A673 (cell line): ENCODE data around the gene KAT5. TPM values are rescaled to one million over a fixed set of nuclear protein-coding genes. Genes with fewer than 3 reads are reported as not detected.

ENCODE experiments used
- BruUV-seq: library from RNA; stranded (reverse); fragments of 400-500 nt; replicated peaks from 2 replicates; lab custom pipeline; 2021; lab: Mats Ljungman, UMichigan
- CTCF ChIA-PET: fragments of 300-600 bp; sonication (Branson Sonifier 250); formaldehyde crosslinking; loops from one replicate; lab custom pipeline; 2022; ENCODE audit warnings: antibody characterized with exemption; lab: Charles Lee
- POLR2A ChIA-PET: fragments of 300-600 bp; sonication (Branson Sonifier 250); formaldehyde crosslinking; loops from one replicate; lab custom pipeline; 2022; ENCODE audit warnings: antibody characterized with exemption; ENCODE audit not compliant: low non-redundant PET; lab: Charles Lee
- DNase-seq: peaks from one replicate; pipeline ENCODE4 v3.0.0-alpha.2; 2015; ENCODE audit warnings: low spot score
- H3K27ac ChIP-seq: fragments of 200-600 bp; sonication (generic); 2 replicates; pipeline ENCODE4 v1.5.1; 2016; ENCODE audit warnings: mixed run types, low read depth, mild to moderate bottlenecking, mixed read lengths, antibody characterized with exemption, low read length; ENCODE audit not compliant: poor library complexity, severe bottlenecking
- H3K27me3 ChIP-seq: fragments of 200-600 bp; sonication (generic); replicated peaks from 2 replicates; pipeline ENCODE4 v1.6.1; 2017; ENCODE audit warnings: mixed run types, low read depth, mild to moderate bottlenecking, mixed read lengths, antibody characterized with exemption, low read length; ENCODE audit not compliant: insufficient read depth, poor library complexity
- H3K36me3 ChIP-seq: fragments of 200-600 bp; sonication (generic); 2 replicates; pipeline ENCODE4 v1.6.1; 2016; ENCODE audit warnings: mixed run types, mild to moderate bottlenecking, mixed read lengths, antibody characterized with exemption, low read length; ENCODE audit not compliant: insufficient read depth, poor library complexity, severe bottlenecking
- H3K4me1 ChIP-seq: fragments of 200-600 bp; sonication (generic); 2 replicates; pipeline ENCODE4 v1.6.1; 2017; ENCODE audit warnings: mixed run types, mild to moderate bottlenecking, mixed read lengths, antibody characterized with exemption, low read length; ENCODE audit not compliant: insufficient read depth, poor library complexity, severe bottlenecking
- H3K4me3 ChIP-seq: fragments of 200-600 bp; sonication (generic); 2 replicates; pipeline ENCODE4 v1.5.1; 2016; ENCODE audit warnings: low read depth, mixed run types, mild to moderate bottlenecking, mixed read lengths, low read length; ENCODE audit not compliant: poor library complexity, severe bottlenecking
- H3K9me3 ChIP-seq: fragments of 200-600 bp; sonication (generic); 2 replicates; pipeline ENCODE4 v1.6.1; 2016; ENCODE audit warnings: mixed run types, low read depth, mild to moderate bottlenecking, mixed read lengths, antibody characterized with exemption, low read length; ENCODE audit not compliant: poor library complexity, severe bottlenecking
- EZH2 ChIP-seq: fragments of 200-600 bp; sonication (generic); IDR thresholded peaks from 2 replicates; pipeline ENCODE4 v1.6.1; 2017; ENCODE audit warnings: borderline replicate concordance, low read depth, mild to moderate bottlenecking, mixed read lengths, antibody characterized with exemption, low read length; ENCODE audit not compliant: poor library complexity, severe bottlenecking
- intact Hi-C: fragments of 100-400 bp; cut with micrococcal nuclease; formaldehyde crosslinking; loops from one replicate; pipeline ENCODE4 v1.10.0; 2022; ENCODE audit not compliant: unreplicated experiment
- total RNA-seq: library from RNA; stranded (reverse); gene quantifications from 2 replicates; pipeline ENCODE4 v1.2.3, GENCODE V29; 2021
- TF ChIP-seq, protein P1 (sequence below): fragments of 300-800, 200-600 bp; sonication (generic); conservative IDR thresholded peaks from 2 replicates; pipeline ENCODE4 v1.5.1; 2017; ENCODE audit warnings: low read depth, mild to moderate bottlenecking, antibody characterized with exemption, low read length, moderate library complexity, mixed read lengths

KAT5 gene
- total RNA-seq, 1 experiment from 2014 or later, result 71.3 TPM

DNA sequence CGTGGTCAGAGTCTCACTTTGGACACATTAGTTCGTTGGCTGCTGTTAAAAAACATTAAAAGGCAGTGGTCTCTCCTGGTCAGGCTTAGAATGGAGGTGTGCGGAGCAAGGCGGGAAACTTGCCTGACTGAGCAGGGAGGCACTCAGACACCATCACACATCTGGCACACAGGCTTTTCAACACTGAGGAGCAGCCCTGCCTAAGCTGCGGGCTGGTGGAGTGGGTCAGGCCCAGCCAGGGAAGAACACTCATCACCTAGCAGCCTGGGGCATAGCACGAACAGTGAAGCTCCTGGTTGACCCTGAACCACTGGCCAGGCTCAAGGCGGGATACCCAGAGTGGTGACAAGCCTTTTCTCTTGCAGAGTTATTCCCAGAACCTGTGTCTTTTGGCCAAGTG, 4.2 kb downstream of the KAT5 start:
- intact Hi-C loops, result no loop called here
- BruUV-seq, result no TSS peak
- H3K4me3 ChIP-seq, result no peak overlapping the region
- H3K36me3 ChIP-seq, result peaks cover 67% of the 10 kb centered on the region
- H3K27ac ChIP-seq, result no peak overlapping the region
- TF ChIP-seq, protein P1, sequence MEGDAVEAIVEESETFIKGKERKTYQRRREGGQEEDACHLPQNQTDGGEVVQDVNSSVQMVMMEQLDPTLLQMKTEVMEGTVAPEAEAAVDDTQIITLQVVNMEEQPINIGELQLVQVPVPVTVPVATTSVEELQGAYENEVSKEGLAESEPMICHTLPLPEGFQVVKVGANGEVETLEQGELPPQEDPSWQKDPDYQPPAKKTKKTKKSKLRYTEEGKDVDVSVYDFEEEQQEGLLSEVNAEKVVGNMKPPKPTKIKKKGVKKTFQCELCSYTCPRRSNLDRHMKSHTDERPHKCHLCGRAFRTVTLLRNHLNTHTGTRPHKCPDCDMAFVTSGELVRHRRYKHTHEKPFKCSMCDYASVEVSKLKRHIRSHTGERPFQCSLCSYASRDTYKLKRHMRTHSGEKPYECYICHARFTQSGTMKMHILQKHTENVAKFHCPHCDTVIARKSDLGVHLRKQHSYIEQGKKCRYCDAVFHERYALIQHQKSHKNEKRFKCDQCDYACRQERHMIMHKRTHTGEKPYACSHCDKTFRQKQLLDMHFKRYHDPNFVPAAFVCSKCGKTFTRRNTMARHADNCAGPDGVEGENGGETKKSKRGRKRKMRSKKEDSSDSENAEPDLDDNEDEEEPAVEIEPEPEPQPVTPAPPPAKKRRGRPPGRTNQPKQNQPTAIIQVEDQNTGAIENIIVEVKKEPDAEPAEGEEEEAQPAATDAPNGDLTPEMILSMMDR, result no peak
- no peak for TF ChIP-seq EZH2
- no peaks in the 10 kb centered on the region for H3K9me3 ChIP-seq
- DNase-seq, result no peak
- H3K4me1 ChIP-seq, result peaks cover 14% of the 10 kb centered on the region
- ChIA-PET POLR2A (no interaction called here), CTCF (no interaction called here)
- no peaks in the 10 kb centered on the region for H3K27me3 ChIP-seq

DNA sequence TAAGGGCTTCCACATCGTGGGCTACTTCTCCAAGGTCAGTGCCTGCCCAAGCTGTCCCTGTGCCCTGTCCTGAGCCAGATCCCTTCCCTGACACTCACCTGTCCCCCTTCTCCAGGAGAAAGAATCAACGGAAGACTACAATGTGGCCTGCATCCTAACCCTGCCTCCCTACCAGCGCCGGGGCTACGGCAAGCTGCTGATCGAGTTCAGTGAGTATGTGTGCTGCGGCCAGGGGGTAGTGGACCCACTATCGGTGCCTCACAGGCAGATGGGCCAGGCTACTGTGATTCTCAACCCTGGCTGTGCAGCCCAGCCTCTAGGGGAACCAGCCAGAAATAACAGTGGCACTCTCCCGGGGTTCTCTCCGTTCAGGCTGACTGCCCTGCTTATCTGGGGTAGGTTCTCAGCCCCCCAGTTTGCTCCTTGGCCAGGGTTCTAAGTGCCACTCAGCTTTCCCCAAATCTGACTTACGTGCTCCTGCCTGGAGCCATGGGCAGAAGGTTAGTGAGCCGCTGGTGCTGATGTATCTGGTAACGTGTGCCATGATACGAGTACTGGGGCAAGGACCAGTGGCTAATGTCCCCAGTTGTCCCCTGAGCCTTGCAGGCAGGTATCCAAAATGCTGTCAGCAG, 4.8 kb downstream of the KAT5 start:
- Histone ChIP-seq H3K4me3 (no peak overlapping the region), H3K9me3 (no peaks in the 10 kb centered on the region), H3K27ac (no peak overlapping the region), H3K27me3 (no peaks in the 10 kb centered on the region), H3K36me3 (peaks cover 67% of the 10 kb centered on the region), H3K4me1 (peaks cover 14% of the 10 kb centered on the region)
- intact Hi-C loops, result no loop called here
- ChIA-PET CTCF (no interaction called here), POLR2A (no interaction called here)
- DNase-seq, result no peak
- no peak for TF ChIP-seq EZH2
- TF ChIP-seq, protein P1, result no peak
- BruUV-seq, result no TSS peak

DNA sequence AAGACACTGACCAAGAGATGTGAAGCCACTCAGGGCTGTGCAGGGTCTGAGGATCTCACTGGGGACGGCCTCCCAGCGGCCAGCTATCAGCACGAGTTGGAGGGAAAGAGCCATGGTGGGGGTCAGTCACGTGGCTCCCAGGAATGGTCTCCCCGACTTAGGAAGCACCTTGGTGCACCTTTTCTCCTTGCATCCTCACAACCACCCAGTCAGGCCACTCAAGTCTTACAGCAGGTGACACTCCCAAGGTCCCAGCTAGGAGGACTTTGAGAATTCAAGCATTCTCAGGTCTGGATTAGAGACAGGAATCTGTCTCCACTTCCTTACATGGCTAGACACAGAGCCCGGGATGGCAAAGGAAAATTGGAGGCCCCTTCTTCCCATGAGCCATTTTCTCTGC, 5.9 kb downstream of the KAT5 start:
- Histone ChIP-seq H3K27ac (no peak overlapping the region), H3K36me3 (peaks cover 67% of the 10 kb centered on the region), H3K9me3 (no peaks in the 10 kb centered on the region), H3K4me1 (peaks cover 11% of the 10 kb centered on the region), H3K27me3 (no peaks in the 10 kb centered on the region), H3K4me3 (no peak overlapping the region)
- DNase-seq, result no peak
- intact Hi-C loops, result no loop called here
- POLR2A ChIA-PET, result no interaction called here
- BruUV-seq, result no TSS peak
- CTCF ChIA-PET, result no interaction called here
- TF ChIP-seq EZH2, result no peak
- TF ChIP-seq, protein P1, result no peak
